Gastrocnemius medialis (tissue), 4 donors: ENCODE results near the gene CCDC186.

Experiments used
- CTCF ChIP-seq, 5 experiments: fragments of 450-650 bp in 3 of 5; fragments of 200-600 bp in 2 of 5; sonication (generic) in 2 of 5; IDR thresholded peaks in 4 of 5; conservative IDR thresholded peaks in 1 of 5; 1 replicate in 4 of 5; 2 replicates in 1 of 5; pipeline ENCODE4 v1.5.1; 2016 to 2019; ENCODE audit warnings: antibody characterized with exemption in 5 of 5, mild to moderate bottlenecking in 3 of 5, moderate library complexity in 3 of 5
- POLR2A ChIP-seq, 2 donors: fragments of 450-650 bp; IDR thresholded peaks; one replicate each; pipeline ENCODE4 v1.6.1; 2017; ENCODE audit warnings: antibody characterized with exemption in 2 of 2, mild to moderate bottlenecking in 2 of 2, moderate library complexity in 2 of 2

- no peak for TF ChIP-seq CTCF (IDR thresholded peaks at IDR 0.05 in 4 of 5, conservative IDR thresholded peaks at IDR 0.05 in 1 of 5)
- TF ChIP-seq POLR2A (IDR thresholded peaks at IDR 0.05) = no peak
These were observed 98.9 kb downstream of the CCDC186 start for GRCh38 chr10:114075093-114075492.
